K562 (cell line): Measurements from ENCODE around the gene ATG12. TPM values are rescaled to one million over a fixed set of nuclear protein-coding genes. Genes with fewer than 3 reads are reported as not detected.
"Not testable (repeated sequence)": the region's sequence is repeated elsewhere in the genome, so short reads cannot be mapped to it uniquely, and the experiment has no call there.

Source experiments
- ATAC-seq: fragments of 200-7000 bp; cut with Tn5 transposase; 3 replicates; pipeline ENCODE4 v1.9.1; 2020; ENCODE audit warnings: moderate library complexity
- BruUV-seq: library from RNA; stranded (reverse); fragments of 400-500 nt; replicated peaks from 2 replicates; lab custom pipeline; 2021; lab: Mats Ljungman, UMichigan
- CTCF ChIA-PET: fragments of 300-600 bp; formaldehyde crosslinking; extraction: SDS; loops from one replicate; lab custom pipeline; 2021; ENCODE audit warnings: low intra/inter-chr PET ratio; lab: Yijun Ruan, JAX
- POLR2A ChIA-PET: fragments of 300-600, 350-650 bp; sonication (Branson Sonifier 250); formaldehyde crosslinking; extraction: SDS; loops from one replicate; lab custom pipeline; 2021; ENCODE audit warnings: antibody characterized with exemption, inconsistent platforms; lab: Yijun Ruan, JAX
- DNase-seq, 4 experiments: peaks; one replicate each; pipeline versions ENCODE4 v3.0.0 to v3.0.0-alpha.2; 2011 to 2018; ENCODE audit warnings: low spot score in 3 of 4, mixed read lengths in 3 of 4; ENCODE audit errors: extremely low read depth in 1 of 4
- FAIRE-seq: peaks from 2 replicates; lab custom pipeline; 2011; peaks lifted over from hg19 to GRCh38; lab: Jason Lieb, UNC
- H2AFZ ChIP-seq: 2 replicates; pipeline ENCODE4 v1.6.0; 2011; ENCODE audit warnings: low read depth, low read length, control low read depth, inconsistent platforms
- H3K27ac ChIP-seq: fragments of 200-600 bp; 3 replicates; pipeline ENCODE4 v1.8.0; 2011; ENCODE audit warnings: low read depth, mild to moderate bottlenecking, control low read depth, inconsistent platforms, low read length, moderate library complexity, mixed read lengths; ENCODE audit errors: extremely low read depth
- H3K27me3 ChIP-seq, 2 experiments: fragments of 300-600 bp in 1 of 2; 2 replicates in 1 of 2; 3 replicates in 1 of 2; pipeline versions ENCODE4 v1.6.0 to v1.8.0; 2011; ENCODE audit warnings: inconsistent platforms in 2 of 2, low read length in 2 of 2, mild to moderate bottlenecking in 1 of 2, mixed read lengths in 1 of 2, moderate library complexity in 1 of 2; ENCODE audit not compliant: control insufficient read depth in 2 of 2, insufficient read depth in 2 of 2
- H3K36me3 ChIP-seq: fragments of 300-600 bp; 3 replicates; pipeline ENCODE4 v1.8.0; 2011; ENCODE audit warnings: mild to moderate bottlenecking, low read length, inconsistent platforms; ENCODE audit not compliant: control insufficient read depth, insufficient read depth
- H3K4me1 ChIP-seq, 2 experiments: fragments of 200-600 bp in 1 of 2; replicated peaks in 1 of 2; 2 replicates in 1 of 2; 3 replicates in 1 of 2; pipeline versions ENCODE4 v1.5.1 to v1.8.0; 2011; ENCODE audit warnings: inconsistent platforms in 2 of 2, low read length in 2 of 2, mild to moderate bottlenecking in 1 of 2, mixed read lengths in 1 of 2, moderate library complexity in 1 of 2; ENCODE audit not compliant: control insufficient read depth in 2 of 2, insufficient read depth in 2 of 2
- H3K4me2 ChIP-seq: 2 replicates; pipeline ENCODE4 v1.6.1; 2011; ENCODE audit warnings: low read length, control low read depth, inconsistent platforms, mixed read lengths; ENCODE audit not compliant: insufficient read depth
- H3K4me3 ChIP-seq: fragments of 200-600 bp; sonication (generic), shearing (Covaris generic); 2 replicates; pipeline ENCODE4 v1.5.1; 2016; ENCODE audit warnings: control low read depth, inconsistent platforms
- H3K79me2 ChIP-seq: fragments of 200-600 bp; 3 replicates; pipeline ENCODE4 v1.8.0; 2011; ENCODE audit warnings: low read length, inconsistent platforms; ENCODE audit not compliant: control insufficient read depth, insufficient read depth
- H3K9ac ChIP-seq, 2 experiments: 2 replicates each; pipeline versions ENCODE4 v1.6.0 to v1.6.1; 2011; ENCODE audit warnings: low read depth in 2 of 2, low read length in 2 of 2, control low read depth in 1 of 2, inconsistent platforms in 1 of 2, mild to moderate bottlenecking in 1 of 2, mixed read lengths in 1 of 2; ENCODE audit not compliant: insufficient read depth in 1 of 2
- H3K9me1 ChIP-seq: one replicate; pipeline ENCODE4 v1.6.0; 2011; ENCODE audit warnings: inconsistent platforms, mild to moderate bottlenecking, low read length, moderate library complexity; ENCODE audit not compliant: control insufficient read depth, insufficient read depth
- H3K9me3 ChIP-seq: replicated peaks from 2 replicates; pipeline ENCODE4 v1.5.1; 2011; ENCODE audit warnings: low read depth, low read length, inconsistent platforms; ENCODE audit not compliant: control insufficient read depth, insufficient read depth
- H4K20me1 ChIP-seq: replicated peaks from 2 replicates; pipeline ENCODE4 v1.6.1; 2011; ENCODE audit warnings: low read length, inconsistent platforms, mixed read lengths; ENCODE audit not compliant: control insufficient read depth, insufficient read depth
- BDP1 ChIP-seq: IDR thresholded peaks from 3 replicates; pipeline ENCODE4 v1.6.1; 2011; ENCODE audit not compliant: insufficient read length, insufficient read depth
- WGBS: fragments of 100-300 bp; shearing (Covaris generic); methylation state at CpG from one replicate; pipeline ENCODE4 v1.1.6; 2016; ENCODE audit warnings: low coverage, mixed read lengths; ENCODE audit not compliant: insufficient coverage; ENCODE audit errors: missing lambda C conversion rate; 5-methylcytosine and 5-hydroxymethylcytosine counted together
- in situ Hi-C: fragments of 300-500 bp; cut with MboI; formaldehyde crosslinking; loops from 4 replicates; pipeline ENCODE4 v1.15.0; 2018; ENCODE audit warnings: inconsistent platforms, mixed read lengths
- intact Hi-C: fragments of 100-400 bp; cut with micrococcal nuclease; formaldehyde crosslinking; loops from 2 replicates; pipeline ENCODE4 v1.14.2; 2022
- polyA plus RNA-seq, 8 experiments: library from polyadenylated mRNA; depleted of rRNA in 4 of 8; stranded (reverse) in 5 of 8; unstranded in 3 of 8; fragments of >200 nt; fragmentation: Nextera tagmentation in 2 of 8; fragmentation: Illumina TruSeq in 1 of 8; extraction: Ambion mirVana in 2 of 8; extraction: Trizol in 1 of 8; gene quantifications; 2 replicates each; pipeline versions ENCODE4 v1.2.1 to v1.2.3, GENCODE V29; 2011 to 2014; ENCODE audit warnings: inconsistent platforms in 1 of 8, missing spikeins in 1 of 8
- total RNA-seq, 7 experiments: library from RNA; depleted of rRNA in 6 of 7; stranded (reverse); fragments of >200 nt in 6 of 7; fragmentation: Illumina TruSeq in 2 of 7; extraction: Trizol in 2 of 7; gene quantifications; 2 replicates each; pipeline versions ENCODE4 v1.2.1 to v1.2.3, GENCODE V29; 2011 to 2021; ENCODE audit warnings: low replicate concordance in 1 of 7
- TF ChIP-seq, protein P1 (sequence below): fragments of 450-650 bp; IDR thresholded peaks from 2 replicates; pipeline ENCODE4 v1.6.1; 2016; ENCODE audit warnings: antibody characterized with exemption
- TF ChIP-seq, protein P2 (sequence below): fragments of 250-450 bp; sonication (Bioruptor Pico); IDR thresholded peaks from 2 replicates; pipeline ENCODE4 v1.5.0; 2021

The ATG12 gene
- total and polyA plus RNA-seq, 9 of the 15 experiments (the other 6 are each of a cell fraction or from before 2014, with no cell fraction given): 21.6 to 132 (median 61.3) TPM

DNA sequence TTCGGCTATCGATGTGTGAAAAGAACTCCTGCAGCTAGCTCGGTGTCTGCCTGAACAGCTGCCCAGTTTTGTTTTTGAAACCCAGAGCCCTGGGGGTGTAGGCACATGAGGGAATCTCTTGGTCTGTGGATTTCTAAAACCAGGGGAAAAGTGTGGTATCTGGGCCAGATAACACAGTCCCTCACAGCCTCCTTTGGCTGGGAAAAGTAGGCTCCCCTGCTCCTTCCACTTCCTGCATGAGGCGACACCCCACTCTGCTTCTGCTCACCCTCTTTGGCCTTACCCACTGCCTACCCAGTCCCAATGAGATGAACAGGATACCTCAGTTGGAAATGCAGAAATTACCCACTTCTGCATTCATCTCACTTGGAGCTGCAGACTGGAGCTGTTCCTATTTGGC is 15.4 kb downstream of the ATG12 start (continued):
- TF ChIP-seq, protein P1, sequence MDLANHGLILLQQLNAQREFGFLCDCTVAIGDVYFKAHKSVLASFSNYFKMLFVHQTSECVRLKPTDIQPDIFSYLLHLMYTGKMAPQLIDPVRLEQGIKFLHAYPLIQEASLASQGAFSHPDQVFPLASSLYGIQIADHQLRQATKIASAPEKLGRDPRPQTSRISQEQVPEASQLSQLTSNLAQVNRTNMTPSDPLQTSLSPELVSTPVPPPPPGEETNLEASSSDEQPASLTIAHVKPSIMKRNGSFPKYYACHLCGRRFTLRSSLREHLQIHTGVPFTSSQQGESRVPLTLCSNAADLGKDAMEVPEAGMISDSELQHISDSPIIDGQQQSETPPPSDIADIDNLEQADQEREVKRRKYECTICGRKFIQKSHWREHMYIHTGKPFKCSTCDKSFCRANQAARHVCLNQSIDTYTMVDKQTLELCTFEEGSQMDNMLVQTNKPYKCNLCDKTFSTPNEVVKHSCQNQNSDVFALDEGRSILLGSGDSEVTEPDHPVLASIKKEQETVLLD: no peak
- TF ChIP-seq, protein P2, sequence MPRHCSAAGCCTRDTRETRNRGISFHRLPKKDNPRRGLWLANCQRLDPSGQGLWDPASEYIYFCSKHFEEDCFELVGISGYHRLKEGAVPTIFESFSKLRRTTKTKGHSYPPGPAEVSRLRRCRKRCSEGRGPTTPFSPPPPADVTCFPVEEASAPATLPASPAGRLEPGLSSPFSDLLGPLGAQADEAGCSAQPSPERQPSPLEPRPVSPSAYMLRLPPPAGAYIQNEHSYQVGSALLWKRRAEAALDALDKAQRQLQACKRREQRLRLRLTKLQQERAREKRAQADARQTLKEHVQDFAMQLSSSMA (CRISPR knock-in tag): no peak
- TF ChIP-seq BDP1: no peak

GRCh38 chr5:115824983-115825382 is 16.4 kb downstream of the ATG12 start:
- peaks cover 13% of the 10 kb centered on the region; the same call in 2 of the 3 replicates for H3K36me3 ChIP-seq
- BruUV-seq, H3K27me3 ChIP-seq, H3K4me1 ChIP-seq, H3K4me3 ChIP-seq, in situ Hi-C loops, H3K9ac ChIP-seq, H3K9me1 ChIP-seq, H3K27ac ChIP-seq, H3K79me2 ChIP-seq, H3K4me2 ChIP-seq, POLR2A ChIA-PET, DNase-seq, H4K20me1 ChIP-seq, ATAC-seq, H3K9me3 ChIP-seq, intact Hi-C loops, H2AFZ ChIP-seq, CTCF ChIA-PET, FAIRE-seq: not testable (repeated sequence)
- no CpG with 5 or more reads among the region's 1 CpG for WGBS
